Measurements from ENCODE around the gene PRKAB2. TPM values are rescaled to one million over a fixed set of nuclear protein-coding genes. Genes with fewer than 3 reads are reported as not detected.
A peak's percentile ranks its signal among the peaks of the same experiment; 100 is the strongest.
"Not testable (repeated sequence)": the region's sequence is repeated elsewhere in the genome, so short reads cannot be mapped to it uniquely, and the experiment has no call there.

PRKAB2 gene
- total RNA-seq, 4 donors from 2014 or later = 13.8 to 39.7 (median 18.5) TPM

- 72% methylated on average over 2 of the region's 2 CpGs for WGBS
- no peak for DNase-seq (ENCODE audit: low spot score in 2 of 2)
- no peak overlapping the region for H3K27ac ChIP-seq
- H3K9me3 ChIP-seq = no peaks in the 10 kb centered on the region
- no peaks in the 10 kb centered on the region for H3K27me3 ChIP-seq
- TF ChIP-seq EP300 (IDR thresholded peaks at IDR 0.05) (no peak), POLR2A (IDR thresholded peaks at IDR 0.05) (no peak), CTCF (IDR thresholded peaks at IDR 0.05) (no peak), POLR2AphosphoS5 (IDR thresholded peaks at IDR 0.05) (no peak)
- H3K36me3 ChIP-seq = peaks cover 15% of the 10 kb centered on the region
- H3K4me3 ChIP-seq = no peak overlapping the region
- H3K4me1 ChIP-seq = peaks cover 50% of the 10 kb centered on the region
Measured at GRCh38 chr1:147168626-147169058, 3.6 kb downstream of the PRKAB2 start.

- Histone ChIP-seq H3K4me1 (peaks cover 43% of the 10 kb centered on the region), H3K27me3 (no peaks in the 10 kb centered on the region), H3K9me3 (no peaks in the 10 kb centered on the region), H3K4me3 (no peak overlapping the region), H3K27ac (peak overlapping the region; percentile 56), H3K36me3 (peaks cover 17% of the 10 kb centered on the region)
- DNase-seq (ENCODE audit: low spot score in 2 of 2) = no peak
- TF ChIP-seq POLR2A (IDR thresholded peaks at IDR 0.05) (no peak), EP300 (IDR thresholded peaks at IDR 0.05) (no peak), POLR2AphosphoS5 (IDR thresholded peaks at IDR 0.05) (no peak), CTCF (IDR thresholded peaks at IDR 0.05) (no peak)
- 38% methylated on average over 1 of the region's 1 CpG for WGBS
Measured at GRCh38 chr1:147167365-147167764, 4.9 kb downstream of the PRKAB2 start.

- WGBS = 93% methylated on average over 1 of the region's 1 CpG
- no peak for DNase-seq (ENCODE audit: low spot score in 2 of 2)
- Histone ChIP-seq H3K27me3 (no peaks in the 10 kb centered on the region), H3K4me1 (peaks cover 10% of the 10 kb centered on the region), H3K9me3 (no peaks in the 10 kb centered on the region), H3K36me3 (peaks cover 60% of the 10 kb centered on the region), H3K27ac (no peak overlapping the region), H3K4me3 (no peak overlapping the region)
- TF ChIP-seq EP300 (IDR thresholded peaks at IDR 0.05) = no peak
- no peak for TF ChIP-seq CTCF (IDR thresholded peaks at IDR 0.05)
- TF ChIP-seq POLR2AphosphoS5 (IDR thresholded peaks at IDR 0.05) = no peak
- no peak for TF ChIP-seq POLR2A (IDR thresholded peaks at IDR 0.05)
Measured at GRCh38 chr1:147163019-147163418, 9.3 kb downstream of the PRKAB2 start.

GRCh38 chr1:147162093-147162492, 10.2 kb downstream of the PRKAB2 start:
- no peak for DNase-seq (ENCODE audit: low spot score in 2 of 2)
- no peaks in the 10 kb centered on the region for H3K27me3 ChIP-seq
- TF ChIP-seq EP300 (IDR thresholded peaks at IDR 0.05) = no peak
- TF ChIP-seq CTCF (IDR thresholded peaks at IDR 0.05) = no peak
- no peak for TF ChIP-seq POLR2A (IDR thresholded peaks at IDR 0.05)
- no peak for TF ChIP-seq POLR2AphosphoS5 (IDR thresholded peaks at IDR 0.05)

GRCh38 chr1:147157116-147157515, 15.2 kb downstream of the PRKAB2 start:
- not testable (repeated sequence) for H3K27ac ChIP-seq; H3K4me1 ChIP-seq; H3K9me3 ChIP-seq; H3K27me3 ChIP-seq; DNase-seq (ENCODE audit: low spot score in 2 of 2); H3K4me3 ChIP-seq
- peaks cover 63% of the 10 kb centered on the region for H3K36me3 ChIP-seq
- 85% methylated on average over 2 of the region's 2 CpGs for WGBS

More at GRCh38 chr1:147162093-147162492, 10.2 kb downstream of the PRKAB2 start:
- Histone ChIP-seq H3K36me3 (peaks cover 70% of the 10 kb centered on the region), H3K27ac (no peak overlapping the region), H3K9me3 (no peaks in the 10 kb centered on the region), H3K4me1 (peaks cover 9% of the 10 kb centered on the region), H3K4me3 (no peak overlapping the region)

- WGBS = 86% methylated on average over 3 of the region's 3 CpGs
- H3K27ac ChIP-seq = no peak overlapping the region
- no peak for DNase-seq (ENCODE audit: low spot score in 2 of 2)
- TF ChIP-seq POLR2AphosphoS5 (IDR thresholded peaks at IDR 0.05) (no peak), EP300 (IDR thresholded peaks at IDR 0.05) (no peak), POLR2A (IDR thresholded peaks at IDR 0.05) (no peak), CTCF (IDR thresholded peaks at IDR 0.05) (no peak)
- H3K9me3 ChIP-seq = no peaks in the 10 kb centered on the region
- H3K4me1 ChIP-seq = no peaks in the 10 kb centered on the region
- H3K27me3 ChIP-seq = no peaks in the 10 kb centered on the region
- no peak overlapping the region for H3K4me3 ChIP-seq
- peaks cover 58% of the 10 kb centered on the region for H3K36me3 ChIP-seq
Measured at GRCh38 chr1:147156642-147157041, 15.6 kb downstream of the PRKAB2 start.

Data from suprapubic skin (tissue), 4 donors.